ENCODE data around the gene ZNHIT6.

GRCh38 chr1:85599681-85600080 is 108.6 kb downstream of the ZNHIT6 start:
- TF ChIP-seq, protein P1, sequence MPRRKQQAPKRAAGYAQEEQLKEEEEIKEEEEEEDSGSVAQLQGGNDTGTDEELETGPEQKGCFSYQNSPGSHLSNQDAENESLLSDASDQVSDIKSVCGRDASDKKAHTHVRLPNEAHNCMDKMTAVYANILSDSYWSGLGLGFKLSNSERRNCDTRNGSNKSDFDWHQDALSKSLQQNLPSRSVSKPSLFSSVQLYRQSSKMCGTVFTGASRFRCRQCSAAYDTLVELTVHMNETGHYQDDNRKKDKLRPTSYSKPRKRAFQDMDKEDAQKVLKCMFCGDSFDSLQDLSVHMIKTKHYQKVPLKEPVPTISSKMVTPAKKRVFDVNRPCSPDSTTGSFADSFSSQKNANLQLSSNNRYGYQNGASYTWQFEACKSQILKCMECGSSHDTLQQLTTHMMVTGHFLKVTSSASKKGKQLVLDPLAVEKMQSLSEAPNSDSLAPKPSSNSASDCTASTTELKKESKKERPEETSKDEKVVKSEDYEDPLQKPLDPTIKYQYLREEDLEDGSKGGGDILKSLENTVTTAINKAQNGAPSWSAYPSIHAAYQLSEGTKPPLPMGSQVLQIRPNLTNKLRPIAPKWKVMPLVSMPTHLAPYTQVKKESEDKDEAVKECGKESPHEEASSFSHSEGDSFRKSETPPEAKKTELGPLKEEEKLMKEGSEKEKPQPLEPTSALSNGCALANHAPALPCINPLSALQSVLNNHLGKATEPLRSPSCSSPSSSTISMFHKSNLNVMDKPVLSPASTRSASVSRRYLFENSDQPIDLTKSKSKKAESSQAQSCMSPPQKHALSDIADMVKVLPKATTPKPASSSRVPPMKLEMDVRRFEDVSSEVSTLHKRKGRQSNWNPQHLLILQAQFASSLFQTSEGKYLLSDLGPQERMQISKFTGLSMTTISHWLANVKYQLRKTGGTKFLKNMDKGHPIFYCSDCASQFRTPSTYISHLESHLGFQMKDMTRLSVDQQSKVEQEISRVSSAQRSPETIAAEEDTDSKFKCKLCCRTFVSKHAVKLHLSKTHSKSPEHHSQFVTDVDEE (CRISPR knock-in tag; IDR thresholded peaks at IDR 0.05) = no peak
- TF ChIP-seq ZFP30 (CRISPR knock-in tag; IDR thresholded peaks at IDR 0.05) (no peak), PATZ1 (CRISPR knock-in tag; IDR thresholded peaks at IDR 0.05; ENCODE audit: borderline replicate concordance) (no peak), ESRRG (CRISPR knock-in tag; IDR thresholded peaks at IDR 0.05) (no peak), RARB (CRISPR knock-in tag; IDR thresholded peaks at IDR 0.05) (no peak), TOX (CRISPR knock-in tag; IDR thresholded peaks at IDR 0.05; ENCODE audit: borderline replicate concordance) (no peak)
